Smooth muscle cell (in vitro differentiated cells): Measurements from ENCODE around the gene ETV2. TPM values are rescaled to one million over a fixed set of nuclear protein-coding genes. Genes with fewer than 3 reads are reported as not detected.
A peak's percentile ranks its signal among the peaks of the same experiment; 100 is the strongest.
"Not testable (repeated sequence)": the region's sequence is repeated elsewhere in the genome, so short reads cannot be mapped to it uniquely, and the experiment has no call there.

ENCODE experiments used
- DNase-seq: peaks from one replicate; lab custom pipeline; 2025; ENCODE audit not compliant: unreplicated experiment; lab: John Stamatoyannopoulos, UW
- H2AFZ ChIP-seq: fragments of 200-600 bp; sonication (generic); 2 replicates; pipeline ENCODE4 v1.6.0; 2016; ENCODE audit warnings: antibody characterized with exemption, low read depth, mild to moderate bottlenecking
- H3F3A ChIP-seq: fragments of 200-600 bp; sonication (generic); 2 replicates; pipeline ENCODE4 v1.6.0; 2017; ENCODE audit warnings: antibody characterized with exemption, low read depth
- H3K27ac ChIP-seq: fragments of 200-600 bp; sonication (generic); 2 replicates; pipeline ENCODE4 v1.5.1; 2016; ENCODE audit warnings: low read depth, mild to moderate bottlenecking
- H3K27me3 ChIP-seq: fragments of 200-600 bp; sonication (generic); 2 replicates; pipeline ENCODE4 v1.6.1; 2016; ENCODE audit warnings: low read depth, mild to moderate bottlenecking
- H3K36me3 ChIP-seq: fragments of 200-600 bp; sonication (generic); 2 replicates; pipeline ENCODE4 v1.5.1; 2016; ENCODE audit warnings: low read depth
- H3K4me1 ChIP-seq: fragments of 200-600 bp; sonication (generic); 2 replicates; pipeline ENCODE4 v1.5.1; 2016; ENCODE audit warnings: low read depth
- H3K4me2 ChIP-seq: fragments of 200-600 bp; sonication (generic); 2 replicates; pipeline ENCODE4 v1.6.0; 2016; ENCODE audit warnings: mild to moderate bottlenecking
- H3K4me3 ChIP-seq: fragments of 200-600 bp; sonication (generic); 2 replicates; pipeline ENCODE4 v1.5.1; 2016; ENCODE audit warnings: mild to moderate bottlenecking
- H3K79me2 ChIP-seq: fragments of 200-600 bp; sonication (generic); 2 replicates; pipeline ENCODE4 v1.6.0; 2016; ENCODE audit warnings: low read depth, mild to moderate bottlenecking
- H3K9ac ChIP-seq: fragments of 200-600 bp; sonication (generic); 2 replicates; pipeline ENCODE4 v1.6.0; 2016; ENCODE audit warnings: low read depth
- H3K9me3 ChIP-seq: fragments of 200-600 bp; sonication (generic); replicated peaks from 2 replicates; pipeline ENCODE4 v1.5.1; 2016; ENCODE audit warnings: low read depth
- H4K20me1 ChIP-seq: fragments of 200-600 bp; sonication (generic); 2 replicates; pipeline ENCODE4 v1.6.0; 2016; ENCODE audit warnings: low read depth
- CTCF ChIP-seq: fragments of 200-600 bp; sonication (generic); IDR thresholded peaks from 2 replicates; pipeline ENCODE4 v1.5.1; 2017; ENCODE audit warnings: borderline replicate concordance, mild to moderate bottlenecking, antibody characterized with exemption; ENCODE audit not compliant: insufficient read depth, poor library complexity, severe bottlenecking
- WGBS: methylation state at CpG from one replicate; pipeline ENCODE4 v1.1.7; 2016; ENCODE audit warnings: low lambda C conversion rate; 5-methylcytosine and 5-hydroxymethylcytosine counted together
- polyA plus RNA-seq: library from polyadenylated mRNA; unstranded; fragments of >200 nt; fragmentation: Nextera tagmentation; extraction: Ambion mirVana; gene quantifications from 2 replicates; pipeline ENCODE4 v1.2.1, GENCODE V29; 2016
- total RNA-seq: library from RNA; depleted of rRNA; stranded (reverse); fragments of >200 nt; gene quantifications from 2 replicates; pipeline ENCODE4 v1.2.3, GENCODE V29; 2014

The ETV2 gene
- total and polyA plus RNA-seq, 2 experiments from 2014 or later, result 2.9 TPM; not detected in 1

GRCh38 chr19:35645680-35646511 is 4.4 kb downstream of the ETV2 start:
- peak overlapping the region; percentile 15 for H3K4me2 ChIP-seq
- H4K20me1 ChIP-seq, result peaks cover 14% of the 10 kb centered on the region
- 83% methylated on average over 7 of the region's 7 CpGs for WGBS
- H3K79me2 ChIP-seq, result peaks cover 27% of the 10 kb centered on the region
- no peak for DNase-seq
- no peak overlapping the region for H3K4me3 ChIP-seq
- no peak for TF ChIP-seq CTCF
- H3K9ac ChIP-seq, result no peak overlapping the region
- H3K9me3 ChIP-seq, result no peaks in the 10 kb centered on the region
- H3K27me3 ChIP-seq, result no peaks in the 10 kb centered on the region
- H3K36me3 ChIP-seq, result no peaks in the 10 kb centered on the region
- no peak overlapping the region for H3K27ac ChIP-seq
- H3F3A ChIP-seq, result peaks cover 12% of the 10 kb centered on the region
- peaks cover 18% of the 10 kb centered on the region for H3K4me1 ChIP-seq
- no peak overlapping the region for H2AFZ ChIP-seq

- H3K4me3 ChIP-seq, result peak within 1 kb of the TSS; percentile 91
- H4K20me1 ChIP-seq, result peaks cover 14% of the 10 kb centered on the region
- no peaks in the 10 kb centered on the region for H3K36me3 ChIP-seq
- peaks cover 12% of the 10 kb centered on the region for H3F3A ChIP-seq
- peak within 1 kb of the TSS; percentile 76 for H2AFZ ChIP-seq
- peak; percentile 42 for DNase-seq
- no peaks in the 10 kb centered on the region for H3K9me3 ChIP-seq
- peak within 1 kb of the TSS; percentile 65 for H3K27ac ChIP-seq
- WGBS, result 1% methylated on average over 45 of the region's 46 CpGs
- H3K4me2 ChIP-seq, result peak within 1 kb of the TSS; percentile 98
- no peak for TF ChIP-seq CTCF
- peak within 1 kb of the TSS; percentile 86 for H3K9ac ChIP-seq
- no peaks in the 10 kb centered on the region for H3K27me3 ChIP-seq
- peaks cover 35% of the 10 kb centered on the region for H3K79me2 ChIP-seq
- peaks cover 5% of the 10 kb centered on the region for H3K4me1 ChIP-seq
Measured at GRCh38 chr19:35648017-35648961, 6.7 kb downstream of the ETV2 start, which contains the start of gene COX6B1. TSS of gene COX6B1 (plus strand) at chr19:35648323. CDS start at chr19:35651244, 2,921 bp downstream.

- no peak for TF ChIP-seq CTCF
- Histone ChIP-seq H3K4me2 (no peak overlapping the region), H3K27ac (no peak overlapping the region), H3K9ac (no peak overlapping the region), H4K20me1 (peaks cover 23% of the 10 kb centered on the region), H3F3A (peaks cover 5% of the 10 kb centered on the region), H3K9me3 (no peaks in the 10 kb centered on the region), H3K4me3 (no peak overlapping the region), H2AFZ (no peak overlapping the region), H3K79me2 (peaks cover 35% of the 10 kb centered on the region), H3K4me1 (peaks cover 5% of the 10 kb centered on the region), H3K27me3 (no peaks in the 10 kb centered on the region), H3K36me3 (no peaks in the 10 kb centered on the region)
- 90% methylated on average over 9 of the region's 9 CpGs for WGBS
- no peak for DNase-seq
Measured at GRCh38 chr19:35650581-35650980, 9.0 kb downstream of the ETV2 start.

- H3F3A ChIP-seq, H2AFZ ChIP-seq, H3K4me1 ChIP-seq, DNase-seq, H3K9me3 ChIP-seq, H3K27me3 ChIP-seq, H3K9ac ChIP-seq, H3K4me2 ChIP-seq, H3K4me3 ChIP-seq, H3K27ac ChIP-seq: not testable (repeated sequence)
- Histone ChIP-seq H4K20me1 (peaks cover 34% of the 10 kb centered on the region), H3K79me2 (peaks cover 19% of the 10 kb centered on the region), H3K36me3 (peaks cover 10% of the 10 kb centered on the region)
- 93% methylated on average over 6 of the region's 6 CpGs for WGBS
Measured at GRCh38 chr19:35654828-35655227, 13.3 kb downstream of the ETV2 start.
